ACC112 (cell line): ENCODE measurements around the gene SLC41A3.

Source experiments
- H2AFZ ChIP-seq: fragments of 200-600 bp; sonication (generic); one replicate; pipeline ENCODE4 v1.6.0; 2017; ENCODE audit warnings: antibody characterized with exemption, low read length; ENCODE audit not compliant: unreplicated experiment
- H3K27ac ChIP-seq: fragments of 200-600 bp; sonication (generic); 2 replicates; pipeline ENCODE4 v1.5.1; 2014; ENCODE audit warnings: low read depth, mild to moderate bottlenecking, antibody characterized with exemption, low read length, moderate library complexity
- H3K27me3 ChIP-seq: fragments of 200-600 bp; sonication (generic); 2 replicates; pipeline ENCODE4 v1.6.1; 2014; ENCODE audit warnings: mild to moderate bottlenecking, antibody characterized with exemption, low read length, moderate library complexity, mixed read lengths; ENCODE audit not compliant: insufficient read depth
- H3K36me3 ChIP-seq: fragments of 200-600 bp; sonication (generic); 2 replicates; pipeline ENCODE4 v1.6.1; 2016; ENCODE audit warnings: mild to moderate bottlenecking, antibody characterized with exemption, low read length, moderate library complexity, mixed read lengths; ENCODE audit not compliant: insufficient read depth
- H3K4me1 ChIP-seq: fragments of 200-600 bp; sonication (generic); one replicate; pipeline ENCODE4 v1.6.1; 2016; ENCODE audit warnings: low read length, mixed read lengths; ENCODE audit not compliant: insufficient read depth, unreplicated experiment, control insufficient read depth
- H3K4me3 ChIP-seq: fragments of 200-600 bp; sonication (generic); 2 replicates; pipeline ENCODE4 v1.5.1; 2014; ENCODE audit warnings: mild to moderate bottlenecking, low read depth, low read length
- H3K79me2 ChIP-seq: fragments of 200-600 bp; sonication (generic); one replicate; pipeline ENCODE4 v1.6.0; 2016; ENCODE audit warnings: low read length; ENCODE audit not compliant: control insufficient read depth, unreplicated experiment, insufficient read depth

The SLC41A3 gene

DNA sequence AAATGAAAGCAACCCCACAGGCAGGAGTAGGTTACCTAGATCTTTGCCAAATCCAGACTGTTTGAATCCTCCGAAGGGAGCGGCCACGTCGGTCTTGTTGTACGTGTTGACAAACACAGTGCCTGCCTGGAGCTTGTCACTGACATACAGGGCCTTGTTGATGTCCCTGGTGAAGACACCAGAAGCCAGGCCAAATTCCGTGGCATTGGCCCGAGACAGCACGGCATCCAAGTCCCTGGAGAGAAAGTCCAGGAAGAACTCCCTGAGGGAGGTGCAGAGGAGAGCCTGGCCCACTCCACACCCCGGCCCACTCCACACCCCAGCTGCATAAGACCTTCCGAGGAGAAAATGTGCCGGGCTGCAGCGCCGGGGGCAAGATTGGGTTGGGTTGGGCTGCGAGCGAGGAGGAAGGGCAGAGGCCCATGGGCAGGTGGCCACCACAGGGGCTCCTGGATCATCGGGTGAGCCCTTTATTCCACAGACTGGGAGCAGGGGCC is 21.8 kb upstream of the SLC41A3 start:
- Histone ChIP-seq H3K27me3 (no peaks in the 10 kb centered on the region), H3K4me3 (no peak overlapping the region), H3K27ac (no peak overlapping the region), H3K4me1 (peaks cover 4% of the 10 kb centered on the region), H3K36me3 (no peaks in the 10 kb centered on the region), H2AFZ (no peak overlapping the region), H3K79me2 (no peaks in the 10 kb centered on the region)

DNA sequence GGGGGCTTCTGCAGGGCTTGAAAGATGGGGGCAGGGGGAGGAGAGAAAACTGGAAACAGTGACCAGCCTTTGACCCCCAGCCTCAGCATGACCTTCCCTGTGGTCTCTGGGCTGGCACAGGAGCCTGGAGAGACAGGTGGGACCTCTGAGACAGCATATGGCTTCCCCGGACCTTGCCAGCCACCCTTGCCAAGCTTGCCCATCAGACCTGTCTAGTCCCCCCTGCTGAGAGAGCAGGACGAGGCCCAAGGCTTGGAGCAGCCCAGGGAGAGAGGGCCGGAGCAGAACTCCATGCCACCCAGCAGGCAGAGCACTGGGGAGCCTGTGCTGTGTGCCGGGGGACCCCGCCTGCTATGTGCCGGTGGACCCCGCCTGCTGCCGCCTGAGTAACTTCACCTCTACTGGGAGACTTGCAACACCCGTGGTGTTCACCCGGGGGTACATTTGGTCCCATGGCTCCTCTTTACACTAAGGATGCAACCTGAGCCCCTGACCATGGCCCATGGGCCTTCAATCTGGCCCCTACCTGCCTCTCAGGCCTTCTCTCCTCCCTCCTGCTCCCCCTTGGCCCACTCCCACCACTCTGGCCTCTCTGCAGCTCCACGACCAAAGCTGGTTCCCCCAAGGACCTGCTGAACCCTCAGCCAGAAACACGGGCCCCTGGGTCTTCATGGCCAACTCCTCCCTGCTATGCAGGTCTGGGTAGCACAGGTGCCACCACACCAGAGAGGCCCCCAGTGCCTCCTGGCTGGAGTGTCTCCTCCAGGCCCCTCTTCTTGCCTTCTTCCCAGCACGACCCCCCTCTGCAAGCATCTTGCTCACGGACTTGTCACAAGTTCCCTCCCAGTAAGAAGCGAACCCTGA is 21.1 kb upstream of the SLC41A3 start:
- Histone ChIP-seq H3K4me1 (peaks cover 4% of the 10 kb centered on the region), H3K79me2 (no peaks in the 10 kb centered on the region), H3K27ac (no peak overlapping the region), H3K36me3 (no peaks in the 10 kb centered on the region), H2AFZ (no peak overlapping the region), H3K4me3 (no peak overlapping the region), H3K27me3 (no peaks in the 10 kb centered on the region)

DNA sequence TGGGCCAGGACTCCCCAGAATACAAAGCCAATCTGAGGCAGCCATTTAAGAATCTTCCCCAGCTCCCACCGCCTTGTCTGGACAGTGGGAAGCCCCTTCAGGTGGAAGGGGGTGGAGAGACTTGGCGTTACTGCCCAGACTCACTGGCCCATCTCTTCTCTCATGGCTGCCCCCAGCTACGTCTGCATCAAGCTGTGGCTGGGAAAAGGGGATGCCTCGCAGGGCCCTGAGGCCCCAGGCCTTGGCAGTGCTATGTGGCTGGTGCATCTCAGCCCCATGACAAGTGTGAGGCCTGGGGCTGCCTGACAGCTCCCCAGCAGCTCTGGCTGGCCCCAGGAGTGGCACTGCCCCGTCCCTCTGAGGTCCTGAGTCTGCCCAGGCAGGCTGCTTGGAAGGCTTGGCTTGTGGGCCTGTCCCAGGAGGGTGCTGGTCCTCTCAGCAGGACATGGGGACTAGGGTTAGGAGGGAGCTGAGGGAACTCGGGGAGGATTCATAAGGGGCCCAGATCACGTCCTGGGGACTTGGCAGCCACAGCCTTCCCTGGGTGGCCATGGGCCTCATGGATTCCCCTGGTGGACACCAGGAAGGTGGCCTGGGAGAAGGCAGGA is 20.2 kb upstream of the SLC41A3 start:
- Histone ChIP-seq H3K36me3 (no peaks in the 10 kb centered on the region), H2AFZ (no peak overlapping the region), H3K79me2 (no peaks in the 10 kb centered on the region), H3K27ac (no peak overlapping the region), H3K4me1 (peaks cover 4% of the 10 kb centered on the region), H3K4me3 (no peak overlapping the region), H3K27me3 (no peaks in the 10 kb centered on the region)

DNA sequence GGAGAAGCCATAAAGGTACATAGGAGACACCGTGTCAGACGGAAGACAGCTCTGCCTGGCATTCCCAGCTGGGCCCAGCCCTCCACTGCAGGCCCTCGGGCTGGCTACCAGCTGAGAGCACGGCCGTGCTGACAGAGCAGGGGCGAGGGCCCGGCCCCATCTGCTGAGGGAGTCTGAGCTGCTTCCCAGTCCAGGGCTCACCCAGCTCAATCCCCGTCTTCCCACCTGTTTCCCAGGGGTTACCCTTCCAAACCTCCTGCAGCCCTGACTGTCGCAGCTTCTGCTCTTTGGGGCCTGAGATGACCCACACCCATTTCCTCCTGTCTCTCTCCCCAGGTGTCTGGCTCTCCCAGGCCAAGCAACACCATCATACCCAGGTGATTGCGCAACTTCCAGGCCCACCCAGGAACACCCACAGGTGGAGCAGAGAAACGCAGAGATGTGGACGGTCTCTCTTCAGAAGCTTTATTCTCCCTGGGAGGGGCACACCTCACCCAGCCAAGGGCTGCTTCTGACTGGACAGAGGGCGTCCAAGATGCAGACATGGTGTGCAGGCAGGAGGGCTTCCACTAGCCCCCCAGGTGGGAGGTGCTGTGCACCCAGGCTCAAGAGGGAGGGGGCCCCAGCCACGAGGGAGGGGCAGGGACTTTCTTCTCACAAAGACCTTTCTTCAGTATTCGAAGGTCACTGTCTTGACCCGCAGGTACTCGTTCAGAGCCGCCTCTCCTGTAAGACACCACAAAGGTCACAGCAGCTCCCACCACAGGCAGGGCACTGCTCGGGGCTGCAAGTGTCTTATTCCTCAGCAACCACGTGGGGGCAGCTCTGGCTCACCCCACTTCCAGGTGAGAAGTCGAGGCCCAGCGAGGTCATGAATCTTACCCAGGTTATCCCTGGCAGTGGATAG is 19.4 kb upstream of the SLC41A3 start:
- H3K4me1 ChIP-seq: peaks cover 4% of the 10 kb centered on the region
- no peak overlapping the region for H3K4me3 ChIP-seq
- no peaks in the 10 kb centered on the region for H3K79me2 ChIP-seq
- no peak overlapping the region for H3K27ac ChIP-seq
- H3K36me3 ChIP-seq: no peaks in the 10 kb centered on the region
- no peak overlapping the region for H2AFZ ChIP-seq
- no peaks in the 10 kb centered on the region for H3K27me3 ChIP-seq

DNA sequence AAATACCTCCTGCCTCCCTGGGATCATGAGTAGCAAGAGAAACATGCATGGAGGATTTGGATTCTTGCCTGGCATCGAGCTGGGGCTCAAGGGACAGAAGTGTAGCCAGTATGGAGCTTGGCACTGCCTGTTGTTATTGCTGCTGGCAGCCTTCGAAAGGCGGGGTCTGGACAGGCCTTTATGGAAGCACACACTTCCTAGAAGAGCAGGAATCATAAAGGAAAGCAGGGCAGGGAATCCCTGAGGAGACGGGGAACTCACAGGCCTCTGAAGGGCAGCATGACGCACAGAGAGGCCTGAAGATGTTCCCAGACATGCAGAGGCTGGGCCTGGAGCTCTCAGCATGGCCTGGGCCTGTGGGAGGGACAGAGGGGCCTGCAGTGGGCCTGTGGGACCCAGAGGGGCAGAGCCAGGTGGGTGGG is 18.6 kb upstream of the SLC41A3 start:
- no peak overlapping the region for H2AFZ ChIP-seq
- no peaks in the 10 kb centered on the region for H3K36me3 ChIP-seq
- no peak overlapping the region for H3K4me3 ChIP-seq
- H3K27me3 ChIP-seq: no peaks in the 10 kb centered on the region
- H3K27ac ChIP-seq: no peak overlapping the region
- H3K79me2 ChIP-seq: no peaks in the 10 kb centered on the region
- H3K4me1 ChIP-seq: peaks cover 4% of the 10 kb centered on the region

DNA sequence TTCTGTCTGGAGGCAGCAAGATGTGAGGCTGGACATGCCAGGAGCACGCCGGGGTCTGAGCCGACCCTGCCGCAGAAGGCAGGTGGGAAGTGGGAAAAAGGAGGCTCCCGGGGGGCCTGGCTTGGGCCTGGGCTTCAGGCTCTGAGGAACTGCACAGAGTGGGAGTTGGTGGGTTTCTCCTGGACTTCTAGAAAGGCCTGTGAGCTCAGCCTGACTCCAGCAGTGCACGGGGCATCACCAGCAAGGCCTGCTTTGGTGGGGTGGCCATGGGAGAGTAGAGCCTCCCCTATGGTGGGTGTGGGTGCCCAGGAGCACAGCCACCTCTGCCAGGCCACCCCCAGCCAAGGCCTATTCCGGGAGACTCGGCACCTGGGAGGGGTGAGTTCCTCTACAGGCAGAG is 18.1 kb upstream of the SLC41A3 start:
- Histone ChIP-seq H3K27ac (no peak overlapping the region), H3K4me1 (peaks cover 4% of the 10 kb centered on the region), H3K79me2 (no peaks in the 10 kb centered on the region), H3K4me3 (no peak overlapping the region), H3K27me3 (no peaks in the 10 kb centered on the region), H3K36me3 (no peaks in the 10 kb centered on the region), H2AFZ (no peak overlapping the region)

DNA sequence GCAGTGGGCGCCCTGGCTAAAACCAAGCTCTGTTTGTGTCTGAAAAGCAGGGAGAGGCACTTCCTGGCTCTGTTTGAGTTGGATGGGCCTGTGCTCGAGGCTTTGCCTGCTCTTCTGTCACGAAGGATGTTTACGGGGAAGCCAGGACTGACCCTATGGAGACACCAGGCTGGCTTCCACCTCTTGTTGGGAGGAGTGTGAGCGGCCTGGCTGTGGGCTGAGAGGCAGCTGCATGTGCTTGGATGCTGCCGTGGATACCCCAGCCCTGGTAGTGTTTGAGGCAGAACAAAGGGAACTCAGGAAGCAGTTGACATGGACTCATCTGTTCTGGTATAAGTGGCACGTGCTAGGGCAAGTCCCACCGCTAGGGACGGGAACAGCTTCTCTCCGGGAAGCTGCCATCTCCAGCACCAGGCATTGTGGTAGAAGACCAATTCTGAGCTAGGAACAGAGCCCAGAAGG is 17.6 kb upstream of the SLC41A3 start:
- H3K4me3 ChIP-seq: no peak overlapping the region
- no peaks in the 10 kb centered on the region for H3K27me3 ChIP-seq
- no peaks in the 10 kb centered on the region for H3K79me2 ChIP-seq
- no peak overlapping the region for H2AFZ ChIP-seq
- no peaks in the 10 kb centered on the region for H3K36me3 ChIP-seq
- peaks cover 4% of the 10 kb centered on the region for H3K4me1 ChIP-seq
- H3K27ac ChIP-seq: no peak overlapping the region

DNA sequence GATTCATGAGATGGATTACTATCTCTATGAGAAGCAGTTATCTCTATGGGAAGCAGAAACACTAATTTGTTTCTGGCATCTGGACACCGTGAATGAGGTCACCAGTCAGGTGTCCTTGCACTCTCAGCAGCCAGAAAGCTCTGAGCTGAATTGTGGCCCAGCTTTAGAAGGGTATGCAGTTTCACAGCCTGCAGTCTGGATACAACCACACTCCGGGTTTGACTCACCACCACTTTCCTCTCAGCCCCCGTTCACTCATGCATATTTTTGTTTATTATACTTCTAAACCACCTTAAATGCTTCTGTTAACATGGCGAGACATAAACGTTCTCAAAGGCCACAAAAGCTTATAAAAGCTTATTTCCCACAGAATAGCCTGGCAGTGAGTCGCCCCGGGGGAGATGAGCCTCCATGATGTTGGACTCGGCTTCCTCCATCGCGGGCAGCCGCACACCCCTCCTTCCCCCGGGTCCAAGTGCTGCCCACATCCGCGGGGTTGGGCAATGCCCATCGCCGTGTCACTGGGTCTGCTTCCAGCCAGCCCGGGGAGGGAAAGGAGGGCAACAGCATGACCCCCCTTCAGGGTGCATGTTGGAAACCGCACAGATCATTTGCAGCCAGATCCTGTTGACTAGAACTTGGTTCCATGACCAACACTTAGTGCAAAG is 16.8 kb upstream of the SLC41A3 start:
- Histone ChIP-seq H3K27ac (no peak overlapping the region), H3K4me3 (no peak overlapping the region), H3K27me3 (no peaks in the 10 kb centered on the region), H3K79me2 (no peaks in the 10 kb centered on the region), H2AFZ (no peak overlapping the region), H3K4me1 (peaks cover 4% of the 10 kb centered on the region), H3K36me3 (no peaks in the 10 kb centered on the region)

DNA sequence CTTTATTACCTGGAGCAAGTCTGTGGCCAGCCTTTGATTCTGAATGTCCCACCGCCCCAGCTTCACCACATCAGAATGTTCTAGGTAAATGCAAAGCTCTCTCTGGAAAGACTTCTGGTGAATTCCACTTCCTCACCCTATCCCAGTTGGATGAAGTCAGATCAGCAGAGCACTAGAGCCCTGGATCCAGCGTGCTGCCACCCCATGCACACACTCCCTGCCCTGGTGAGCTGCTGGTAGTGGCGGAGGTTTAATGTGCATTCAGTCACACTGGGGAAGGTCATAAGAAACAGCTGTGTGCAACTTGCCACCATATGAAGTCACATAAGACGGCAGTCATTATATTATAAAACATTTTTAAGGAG is 16.3 kb upstream of the SLC41A3 start:
- Histone ChIP-seq H3K27ac (no peak overlapping the region), H3K4me1 (peaks cover 4% of the 10 kb centered on the region), H3K4me3 (no peak overlapping the region), H3K27me3 (no peaks in the 10 kb centered on the region), H3K36me3 (no peaks in the 10 kb centered on the region), H3K79me2 (no peaks in the 10 kb centered on the region), H2AFZ (no peak overlapping the region)

DNA sequence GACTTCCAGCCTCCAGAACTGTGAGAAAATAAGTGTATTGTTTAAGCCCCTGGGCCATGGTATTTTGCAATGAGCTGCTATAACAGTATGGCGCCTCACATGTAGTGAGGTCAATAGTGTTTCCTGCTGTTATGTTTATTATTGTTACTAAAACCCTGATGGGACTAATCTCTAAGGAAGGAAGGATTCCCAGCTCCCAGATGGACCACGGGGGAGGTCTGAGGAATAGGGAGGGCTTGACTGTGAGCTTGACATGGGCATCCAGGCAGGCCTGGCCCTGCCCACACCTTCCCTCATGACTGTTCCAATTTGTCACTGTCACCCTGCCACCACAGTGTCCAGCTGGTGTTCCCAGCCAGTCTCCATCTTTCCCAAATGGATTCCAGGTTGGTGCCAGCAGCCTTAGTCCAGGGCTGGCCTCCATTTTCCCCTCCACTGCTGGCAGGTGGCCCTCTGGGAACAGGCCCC is 14.5 kb upstream of the SLC41A3 start:
- H2AFZ ChIP-seq: no peak overlapping the region
- no peaks in the 10 kb centered on the region for H3K36me3 ChIP-seq
- H3K27me3 ChIP-seq: no peaks in the 10 kb centered on the region
- H3K4me3 ChIP-seq: no peak overlapping the region
- no peak overlapping the region for H3K27ac ChIP-seq
- peaks cover 4% of the 10 kb centered on the region for H3K4me1 ChIP-seq
- no peaks in the 10 kb centered on the region for H3K79me2 ChIP-seq
